Measurements from ENCODE around the gene RPA3. TPM values are rescaled to one million over a fixed set of nuclear protein-coding genes. Genes with fewer than 3 reads are reported as not detected.
A peak's percentile ranks its signal among the peaks of the same experiment; 100 is the strongest.

The RPA3 gene
- total and polyA plus RNA-seq, 9 of the 15 experiments (the other 6 are each of a cell fraction or from before 2014, with no cell fraction given), result 68.5 to 265 (median 125) TPM

DNA sequence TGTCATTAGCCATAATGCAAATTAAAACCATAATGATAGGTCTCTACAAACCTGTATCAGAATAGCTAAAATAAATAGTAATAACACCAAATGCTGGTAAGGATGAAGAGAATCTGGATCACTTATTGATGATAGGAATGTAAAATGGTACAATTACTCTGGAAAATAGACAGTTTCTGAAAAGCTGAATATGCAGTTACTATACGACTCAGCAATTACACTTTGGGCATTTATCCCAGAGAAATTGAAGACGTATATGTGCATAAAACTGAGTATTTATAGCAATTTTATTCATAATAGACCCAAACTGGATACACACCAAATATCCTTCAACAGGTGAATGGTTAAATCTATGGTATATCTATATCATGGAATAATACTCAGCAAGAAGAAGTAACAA is 7.9 kb downstream of the RPA3 start:
- BruUV-seq (replicated peaks), result no TSS peak
- 32% methylated on average over 2 of the region's 2 CpGs for WGBS (ENCODE audit: insufficient coverage, low coverage, missing lambda C conversion rate)
- in situ Hi-C loops (cut with MboI) (no loop called here), intact Hi-C loops (cut with micrococcal nuclease) (no loop called here)
- Histone ChIP-seq H3K36me3 (ENCODE audit: control insufficient read depth, insufficient read depth, low read length) (no peaks in the 10 kb centered on the region), H3K27ac (ENCODE audit: extremely low read depth, low read depth, low read length) (no peak overlapping the region), H3K79me2 (ENCODE audit: control insufficient read depth, insufficient read depth, low read length) (no peaks in the 10 kb centered on the region), H3K9me1 (ENCODE audit: control insufficient read depth, insufficient read depth, low read length) (no peaks in the 10 kb centered on the region), H3K9ac (ENCODE audit: insufficient read depth in 1 of 2, low read depth in 2 of 2, low read length in 2 of 2) (no peak overlapping the region), H4K20me1 (replicated peaks; ENCODE audit: control insufficient read depth, insufficient read depth, low read length) (no peaks in the 10 kb centered on the region), H3K4me3 (no peak overlapping the region), H3K4me1 (replicated peaks in 1 of 2; ENCODE audit: control insufficient read depth in 2 of 2, insufficient read depth in 2 of 2, low read length in 2 of 2) (no peaks in the 10 kb centered on the region), H3K27me3 (ENCODE audit: control insufficient read depth in 2 of 2, insufficient read depth in 2 of 2, low read length in 2 of 2) (no peaks in the 10 kb centered on the region), H3K9me3 (replicated peaks; ENCODE audit: control insufficient read depth, insufficient read depth, low read depth, low read length) (no peaks in the 10 kb centered on the region), H2AFZ (ENCODE audit: low read depth, low read length) (no peak overlapping the region), H3K4me2 (ENCODE audit: insufficient read depth, low read length) (no peak overlapping the region)
- ChIA-PET POLR2A (interaction anchor here (1.6 kb wide), 1 partner anchor 11 kb away, joined by 3 read pairs; no protein-coding TSS in a partner anchor), CTCF (ENCODE audit: low intra/inter-chr PET ratio) (no interaction called here)
- no peak for FAIRE-seq
- TF ChIP-seq CBFB (CRISPR knock-in tag; IDR thresholded peaks at IDR 0.05) (no peak), MTA1 (IDR thresholded peaks at IDR 0.05; ENCODE audit: borderline replicate concordance) (no peak), RBM14 (IDR thresholded peaks at IDR 0.05; ENCODE audit: borderline replicate concordance, insufficient read depth, low read depth, low read length) (no peak), ID3 (CRISPR knock-in tag; IDR thresholded peaks at IDR 0.05) (no peak), ID3 (tag; IDR thresholded peaks at IDR 0.05) (no peak), ZNF316 (IDR thresholded peaks at IDR 0.05) (peak; percentile 60), MEIS2 (IDR thresholded peaks at IDR 0.05; ENCODE audit: partially characterized antibody) (no peak), MAFF (IDR thresholded peaks at IDR 0.05; ENCODE audit: low read length) (0 out of 2 replicates have a peak, but pooled peaks have one; percentile 6), RBFOX2 (IDR thresholded peaks at IDR 0.05; ENCODE audit: low read depth, low read length) (no peak), C11orf30 (IDR thresholded peaks at IDR 0.05; ENCODE audit: low read depth) (0 out of 2 replicates have a peak, but pooled peaks have one; percentile 30)
- no peak for DNase-seq (ENCODE audit: extremely low read depth in 1 of 4, low spot score in 3 of 4)
- no peak for ATAC-seq
